NCI-H345 (cell line): ENCODE data around the gene ACSM2B.
A peak's percentile ranks its signal among the peaks of the same experiment; 100 is the strongest.
"Not testable (repeated sequence)": the region's sequence is repeated elsewhere in the genome, so short reads cannot be mapped to it uniquely, and the experiment has no call there.

Experiments used
- DNase-seq: peaks from one replicate; lab custom pipeline; 2025; lab: John Stamatoyannopoulos, UW

ACSM2B gene

DNA sequence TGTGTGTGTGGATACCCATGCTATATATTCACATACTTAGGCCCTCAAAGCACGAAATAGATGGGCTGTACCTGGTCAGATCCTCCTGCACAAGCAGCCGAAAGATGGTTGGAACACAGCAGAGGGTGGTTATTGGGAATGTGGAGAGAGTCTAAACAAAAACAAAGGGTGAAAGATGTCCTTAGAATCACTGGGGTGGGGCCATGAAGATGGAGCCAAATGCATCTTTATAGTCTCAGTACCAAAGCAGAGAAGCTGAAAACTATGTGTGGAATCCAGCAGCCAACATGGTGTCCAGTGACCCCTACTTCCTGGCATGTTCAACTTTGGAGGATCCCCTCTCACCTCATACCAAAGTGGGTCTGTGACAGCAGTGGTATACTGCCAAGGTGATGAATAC, 19.5 kb upstream of the ACSM2B start:
- DNase-seq, result not testable (repeated sequence)

DNA sequence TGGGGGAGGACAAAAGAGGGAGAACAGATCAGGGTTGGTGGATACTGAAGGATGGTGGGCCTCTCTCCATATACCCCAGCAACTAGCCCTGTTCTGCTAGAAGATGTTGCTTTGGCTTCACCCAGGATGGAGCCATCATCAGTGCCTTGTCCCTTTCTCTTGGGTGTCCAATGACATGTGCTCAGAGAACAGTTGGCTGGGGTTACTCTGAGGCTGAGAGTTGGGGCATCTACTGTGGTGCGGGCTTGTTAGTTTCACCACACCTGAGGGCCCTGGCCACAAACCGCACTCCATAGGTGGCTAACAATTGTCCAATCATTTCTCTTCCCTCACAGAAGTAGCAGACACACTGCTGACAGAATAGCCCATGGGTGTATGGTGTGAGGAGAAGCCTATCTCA, 18.9 kb upstream of the ACSM2B start:
- DNase-seq, result not testable (repeated sequence)

DNA sequence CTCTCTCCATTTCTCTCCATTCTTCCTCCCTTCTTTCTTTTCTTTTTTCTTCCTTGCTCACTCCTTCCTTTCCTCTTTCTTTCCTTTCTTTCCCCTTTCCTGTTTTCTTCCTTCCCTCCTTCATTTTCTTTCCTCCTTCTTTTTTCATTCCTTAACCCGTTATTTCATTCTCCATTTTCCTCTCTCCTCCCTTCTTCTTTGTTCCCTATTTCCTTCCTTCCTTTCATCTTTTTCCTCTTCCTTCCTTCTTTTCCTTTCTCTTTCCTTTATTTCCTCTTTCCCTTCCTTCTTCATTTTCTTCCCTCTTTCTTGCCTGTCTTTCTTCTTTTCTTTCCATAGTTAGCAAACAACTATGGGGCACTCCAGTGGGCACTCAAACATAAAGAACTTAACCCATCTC, 16.6 kb upstream of the ACSM2B start:
- not testable (repeated sequence) for DNase-seq

DNA sequence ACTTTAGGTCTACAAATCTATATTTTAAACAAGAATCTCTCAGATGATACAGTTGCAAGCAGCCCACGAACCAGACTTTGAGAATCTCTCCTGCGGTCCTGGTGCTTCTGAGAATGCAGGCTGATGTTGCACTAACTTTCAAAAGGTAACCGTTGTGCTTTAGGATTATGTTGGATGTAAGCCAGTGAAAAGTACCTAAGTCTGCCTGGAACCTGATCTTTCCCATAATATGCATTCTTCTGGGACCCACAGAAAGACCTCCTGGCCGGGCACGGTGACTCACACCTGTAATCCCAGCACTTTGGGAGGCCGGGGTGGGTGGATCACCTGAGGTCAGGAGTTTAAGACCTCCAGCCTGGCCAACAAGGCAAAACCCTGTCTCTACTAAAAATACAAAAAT, 13.3 kb upstream of the ACSM2B start:
- not testable (repeated sequence) for DNase-seq

DNA sequence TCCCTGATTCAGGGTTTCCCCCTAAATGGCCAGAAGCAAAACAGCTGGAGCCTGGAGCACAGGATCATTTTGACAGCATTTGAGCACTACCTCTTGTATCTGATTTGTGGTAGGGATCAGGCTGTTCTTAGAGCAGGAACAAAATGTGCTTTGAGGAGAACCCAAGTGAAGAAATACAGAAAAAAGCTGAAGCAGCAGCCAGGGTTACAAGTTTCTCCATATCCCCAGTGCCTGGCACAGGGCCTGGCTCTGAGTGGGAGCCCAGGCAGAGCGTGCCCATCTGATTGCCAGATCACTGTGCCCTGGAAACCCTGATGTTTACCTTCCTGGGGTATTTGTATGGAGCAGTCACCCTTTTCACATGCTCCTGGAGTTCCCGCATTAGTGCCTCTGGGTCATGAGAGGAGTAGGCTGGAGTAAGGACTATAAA, 11.5 kb upstream of the ACSM2B start:
- not testable (repeated sequence) for DNase-seq

DNA sequence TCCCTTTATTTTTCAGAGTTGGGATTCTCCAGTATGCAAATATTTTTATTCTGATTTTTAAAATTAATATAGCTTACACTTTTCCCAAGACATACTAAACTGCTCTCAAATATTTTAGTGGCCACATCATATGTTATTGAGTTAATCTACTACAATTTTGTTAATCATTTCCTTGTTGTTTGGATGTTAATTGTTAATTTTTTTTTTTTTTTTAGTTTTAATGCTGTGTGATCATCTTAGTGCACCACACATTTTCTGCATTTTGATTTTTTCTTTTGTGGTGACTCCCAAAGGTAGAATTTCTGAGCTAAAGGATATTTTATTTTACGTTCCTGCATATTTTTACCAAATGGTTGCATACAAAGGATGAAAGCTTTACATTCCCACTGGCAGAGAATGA, 10.5 kb upstream of the ACSM2B start:
- not testable (repeated sequence) for DNase-seq

DNA sequence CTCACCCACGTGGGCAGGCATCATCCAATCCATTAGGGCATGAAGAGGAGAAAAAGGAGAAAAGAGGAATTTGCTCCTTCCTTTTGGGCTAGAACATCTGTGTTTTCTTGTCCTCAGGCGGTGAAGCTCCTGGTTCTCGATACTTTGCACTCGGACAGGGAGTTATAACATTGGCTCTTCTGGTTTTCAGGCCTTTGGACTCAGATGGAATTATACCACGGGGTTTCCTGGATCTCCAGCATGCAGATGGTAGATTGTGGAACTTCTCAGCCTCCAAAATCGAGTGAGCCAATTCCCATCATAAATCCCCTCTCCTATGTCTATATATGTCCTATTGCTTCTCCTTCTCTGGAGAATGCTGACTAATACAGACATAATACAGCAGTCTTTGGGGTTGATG, 9.9 kb upstream of the ACSM2B start:
- not testable (repeated sequence) for DNase-seq

DNA sequence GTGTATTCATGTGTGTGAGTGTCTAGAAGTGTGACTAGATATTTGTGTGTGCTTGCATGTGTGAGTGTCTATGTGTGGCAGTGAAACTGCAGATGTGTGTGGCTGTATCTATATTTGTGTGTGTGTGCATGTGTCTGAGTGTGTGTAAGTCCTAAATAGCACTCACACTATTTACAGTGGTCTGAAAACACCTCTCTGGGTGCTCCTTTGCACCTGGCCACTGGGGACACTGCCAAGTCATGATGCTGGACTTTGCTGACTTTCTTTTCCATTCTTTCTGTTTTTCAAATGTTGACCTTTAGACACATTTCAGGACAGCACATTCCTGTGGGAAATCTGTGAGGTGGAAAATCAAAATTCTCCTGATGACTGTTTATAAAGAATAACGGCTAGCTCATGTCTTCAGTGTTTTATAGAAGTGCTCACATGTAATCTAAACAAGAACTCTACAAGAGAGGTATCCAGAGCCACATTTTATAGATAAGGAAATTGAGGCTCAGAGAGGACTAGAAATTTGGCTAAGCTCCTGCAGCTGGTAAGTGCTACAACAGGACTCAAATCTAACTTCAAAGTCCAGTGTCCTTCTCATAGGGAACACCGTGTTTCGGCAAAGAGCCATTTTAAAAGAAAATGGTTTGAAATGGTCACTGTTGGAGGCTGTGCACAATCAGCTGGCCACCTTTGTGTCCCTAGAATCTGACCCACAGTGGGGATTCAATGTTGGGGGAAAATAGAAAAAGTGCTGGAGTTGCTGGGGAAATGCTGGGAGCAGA, 4.5 kb upstream of the ACSM2B start:
- not testable (repeated sequence) for DNase-seq

DNA sequence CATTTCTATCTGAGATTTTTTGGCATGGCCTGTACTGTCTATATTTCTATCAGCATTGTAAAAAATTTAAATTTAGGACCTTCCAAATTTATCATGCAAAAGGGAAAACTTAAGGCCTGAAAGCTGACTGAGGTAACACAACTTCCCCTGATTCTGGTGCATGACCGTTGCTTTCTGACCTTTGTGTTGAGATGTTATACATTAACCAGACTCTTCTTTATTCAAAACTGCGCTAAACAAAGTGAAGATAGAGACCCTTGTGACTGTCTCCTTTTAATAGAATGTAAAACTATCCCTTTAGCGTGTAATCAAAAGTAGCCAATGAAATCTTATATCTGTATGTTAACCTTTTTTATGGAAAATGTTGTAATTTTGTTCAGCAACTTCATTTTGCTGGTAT, 1.9 kb upstream of the ACSM2B start:
- not testable (repeated sequence) for DNase-seq

DNA sequence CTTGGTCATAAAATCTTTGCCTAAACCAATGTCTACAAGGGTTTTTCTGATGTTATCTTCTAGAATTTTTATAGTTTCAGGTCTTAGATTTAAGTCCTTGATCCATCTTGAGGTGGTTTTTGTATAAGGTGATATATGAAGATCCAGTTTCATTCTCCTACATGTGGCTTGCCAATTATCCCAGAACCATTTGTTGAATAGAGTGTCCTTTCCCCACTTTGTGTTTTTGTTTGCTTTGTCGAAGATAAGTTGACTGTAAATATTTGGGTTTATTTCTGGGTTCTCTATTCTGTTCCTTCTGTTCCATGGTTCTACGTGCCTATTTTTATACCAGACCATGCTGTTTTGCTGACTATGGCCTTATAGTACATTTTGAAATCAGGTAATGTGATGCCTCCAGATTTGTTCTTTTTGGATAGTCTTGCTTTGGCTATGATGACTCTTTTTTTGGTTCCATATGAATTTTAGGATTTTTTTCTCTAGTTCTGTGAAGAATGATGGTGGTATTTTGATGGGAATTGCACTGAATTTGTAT, 7.0 kb downstream of the ACSM2B start:
- DNase-seq, result not testable (repeated sequence)

DNA sequence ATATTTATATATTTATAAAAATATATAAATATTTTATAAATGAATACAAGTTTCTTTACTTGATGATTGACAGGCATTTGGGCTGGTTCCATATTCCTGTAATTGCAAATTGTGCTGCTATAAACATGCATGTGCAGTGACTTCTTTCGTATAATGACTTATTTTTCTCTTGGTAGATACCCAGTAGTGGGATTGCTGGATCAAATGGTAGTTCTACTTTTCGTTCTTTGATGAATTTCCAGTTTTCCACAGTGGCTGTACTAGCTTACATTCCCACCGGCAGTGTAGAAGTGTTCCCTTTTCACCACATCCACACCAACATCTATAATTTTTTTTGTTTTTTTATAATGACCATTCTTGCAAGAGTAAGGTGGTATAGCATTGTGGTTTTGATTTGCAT, 7.8 kb downstream of the ACSM2B start:
- DNase-seq, result no peak

DNA sequence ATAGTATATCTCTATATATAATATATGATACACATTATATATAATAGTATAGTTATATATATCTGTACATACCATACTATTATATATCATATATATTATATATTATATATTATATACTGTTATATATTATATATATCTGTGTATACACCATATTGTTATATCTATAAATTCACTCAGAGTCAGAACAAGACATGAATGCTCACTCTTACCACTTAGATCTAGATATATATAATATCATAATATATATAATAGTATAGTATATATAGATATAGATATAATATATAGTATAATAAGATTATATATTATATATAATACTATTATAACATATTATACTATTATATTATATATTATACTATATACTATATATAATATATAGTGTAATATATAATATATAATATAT, 9.3 kb downstream of the ACSM2B start:
- no peak for DNase-seq

DNA sequence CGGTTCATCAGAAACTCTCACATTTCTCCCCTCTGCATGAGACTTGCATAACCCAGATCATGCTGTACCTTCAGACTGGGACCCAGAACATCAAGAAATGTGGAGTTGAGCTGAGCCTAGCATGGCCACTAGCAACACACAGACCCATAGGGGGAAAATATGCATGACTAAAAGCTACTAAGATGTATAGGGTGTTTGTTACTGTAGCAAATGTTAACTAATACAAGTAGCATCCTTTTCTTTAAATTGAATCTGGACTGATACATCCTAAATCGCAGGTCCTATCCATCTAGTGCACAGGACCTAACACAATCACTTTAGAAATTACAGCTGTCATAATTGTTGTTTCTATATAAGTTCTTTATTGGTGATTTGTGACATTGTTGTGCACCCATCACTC, 10.8 kb downstream of the ACSM2B start:
- DNase-seq, result not testable (repeated sequence)

DNA sequence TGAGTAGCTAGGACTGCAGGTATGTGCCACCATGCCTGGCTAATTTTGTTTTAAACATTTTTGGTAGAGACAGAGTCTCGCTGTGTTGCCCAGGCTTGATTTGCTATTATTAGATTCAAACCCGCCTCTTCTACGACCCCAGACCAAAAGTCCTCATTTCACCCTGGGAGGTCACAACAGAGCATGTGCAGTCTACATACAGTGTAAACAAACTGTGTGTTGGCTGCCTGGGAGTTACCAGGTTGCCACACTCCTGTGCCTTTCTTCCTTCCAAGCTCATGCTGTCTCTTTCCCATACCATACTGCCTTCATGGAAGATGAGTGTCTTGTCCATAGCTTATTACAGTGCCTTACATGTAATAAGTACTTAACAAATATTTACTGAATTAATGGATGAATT, 11.9 kb downstream of the ACSM2B start:
- DNase-seq, result not testable (repeated sequence)

DNA sequence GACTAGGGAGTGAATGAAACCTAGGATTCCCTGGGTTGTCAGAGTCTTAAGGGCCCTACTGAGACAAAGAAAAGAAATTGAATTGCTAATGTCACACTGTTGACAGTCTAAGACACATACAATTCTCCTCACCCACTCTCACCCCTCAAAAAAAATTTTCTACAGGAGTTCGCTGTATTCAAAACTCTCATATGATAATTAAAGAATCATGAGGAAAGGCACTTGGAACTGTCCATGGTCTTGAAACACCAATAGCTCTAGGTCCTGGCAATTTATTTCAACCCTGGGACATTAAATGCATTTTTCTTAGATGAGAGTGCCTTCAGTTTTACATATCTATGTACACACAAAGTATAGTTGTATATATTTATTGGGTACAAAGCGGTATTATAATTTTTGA, 20.5 kb downstream of the ACSM2B start:
- DNase-seq, result not testable (repeated sequence)

DNA sequence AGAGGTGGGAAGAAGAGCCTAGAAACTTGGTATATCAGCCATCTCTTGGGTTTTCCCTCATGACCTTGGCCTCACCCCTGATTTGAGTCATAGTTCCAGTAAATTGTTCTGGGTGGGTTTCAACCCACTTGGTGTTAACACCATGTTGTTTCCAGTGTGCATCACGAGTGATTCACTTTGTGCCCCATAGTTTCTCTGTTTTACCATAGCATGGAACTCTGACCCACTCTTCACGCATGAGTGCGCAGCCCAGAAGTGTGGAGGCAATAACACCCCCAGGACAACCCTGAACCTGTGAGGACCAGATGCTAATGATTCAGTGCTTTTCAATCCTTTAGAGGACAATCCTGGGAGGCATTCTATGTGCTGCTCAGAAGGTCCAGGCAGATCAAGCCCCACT, 21.5 kb downstream of the ACSM2B start:
- DNase-seq, result not testable (repeated sequence)

DNA sequence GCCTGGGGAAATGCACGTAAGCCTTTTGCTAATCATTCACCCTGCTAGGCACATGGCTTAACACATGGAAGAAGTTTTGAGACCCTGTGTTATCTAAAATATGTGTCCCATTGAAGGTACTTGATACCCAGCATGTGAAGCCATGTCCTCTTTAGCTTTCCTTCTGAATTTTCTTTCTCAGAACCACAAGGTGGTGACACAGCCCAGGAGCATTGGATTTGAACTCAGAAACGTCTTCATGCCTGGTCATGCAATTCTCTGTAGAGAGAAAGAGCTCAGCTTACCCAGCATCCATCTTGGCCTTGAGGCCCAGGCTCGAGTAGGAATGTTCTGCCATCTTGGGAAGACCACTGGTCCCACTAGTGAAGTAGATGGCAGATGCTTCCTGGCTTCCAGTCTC, 22.7 kb downstream of the ACSM2B start:
- peak; percentile 2 for DNase-seq

DNA sequence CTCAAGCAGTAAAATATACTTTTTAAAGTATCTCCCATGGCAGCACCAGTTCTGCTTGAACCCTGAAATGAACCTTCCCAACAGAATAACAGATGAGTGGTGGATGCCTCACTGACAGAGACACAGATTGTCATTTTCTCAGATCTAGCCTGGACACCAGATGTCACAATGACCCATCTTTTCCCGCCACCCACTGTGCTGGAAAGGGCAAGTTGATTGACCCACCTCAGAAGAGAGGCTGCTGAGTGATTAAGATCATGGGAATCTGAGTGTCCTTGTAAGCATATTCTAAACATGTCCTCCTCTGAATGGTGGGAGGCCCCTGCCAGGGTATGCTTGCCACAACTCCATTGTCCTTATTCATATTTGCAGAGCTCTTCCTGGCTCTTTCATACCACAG, 29.2 kb downstream of the ACSM2B start:
- not testable (repeated sequence) for DNase-seq

DNA sequence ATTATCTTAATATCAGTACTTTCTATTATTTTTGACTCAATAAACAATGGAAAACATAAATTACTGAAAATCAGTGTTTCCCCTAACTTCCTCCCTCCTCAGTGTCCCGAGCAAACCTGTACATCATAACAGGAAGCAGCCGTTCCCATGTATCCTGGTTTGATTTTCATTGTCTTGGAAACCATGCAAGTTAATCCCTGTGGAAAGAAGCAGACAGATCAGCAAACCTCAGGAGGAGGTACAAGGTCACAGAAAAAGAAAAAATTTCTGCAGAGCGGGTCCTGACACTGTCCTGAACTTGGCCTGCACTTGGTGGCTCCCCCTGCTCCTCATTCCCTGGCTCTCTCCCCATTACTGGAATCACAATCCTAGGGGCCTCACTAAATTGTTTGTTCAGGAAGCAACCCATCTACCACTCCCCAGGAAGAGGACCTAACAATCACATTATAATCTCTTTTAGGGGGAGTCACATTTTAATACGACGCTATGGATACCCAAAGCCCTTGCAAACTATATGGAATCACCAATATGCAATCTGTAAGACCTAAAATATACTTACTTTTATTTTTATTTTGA, 29.8 kb downstream of the ACSM2B start:
- not testable (repeated sequence) for DNase-seq

DNA sequence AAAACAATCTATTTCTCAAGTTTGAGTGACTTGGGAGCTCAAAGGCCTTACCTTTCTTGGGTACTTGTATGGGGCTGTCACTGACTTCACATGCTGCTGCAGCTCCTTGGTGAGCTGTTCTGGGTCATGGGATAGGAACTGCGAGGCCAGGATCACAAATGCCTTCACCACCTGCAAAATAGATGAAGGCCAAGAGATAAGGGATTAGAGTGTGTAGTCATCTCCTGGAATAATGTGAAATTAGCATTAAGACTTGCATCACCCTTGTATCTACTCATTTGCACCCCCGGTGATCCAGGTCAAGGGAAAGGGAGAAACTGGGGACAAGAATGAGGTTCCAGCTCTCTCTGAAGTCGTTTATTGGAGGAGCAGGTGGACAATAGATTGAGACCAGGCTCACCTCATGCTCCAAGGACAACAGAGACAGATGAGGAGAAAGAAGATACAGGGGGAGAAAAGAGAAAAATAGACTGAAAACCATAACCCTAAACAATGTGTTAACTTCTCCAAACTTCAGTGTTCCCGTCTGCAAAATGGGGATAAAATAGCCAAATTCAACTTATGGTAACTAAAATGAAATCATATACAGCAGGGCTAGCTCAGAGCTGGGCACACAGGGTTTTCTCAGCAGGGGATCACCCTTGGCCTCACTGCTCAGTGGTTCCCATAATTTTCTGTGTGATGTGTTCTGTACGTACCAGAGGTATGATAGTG, 35.4 kb downstream of the ACSM2B start:
- DNase-seq, result not testable (repeated sequence)

DNA sequence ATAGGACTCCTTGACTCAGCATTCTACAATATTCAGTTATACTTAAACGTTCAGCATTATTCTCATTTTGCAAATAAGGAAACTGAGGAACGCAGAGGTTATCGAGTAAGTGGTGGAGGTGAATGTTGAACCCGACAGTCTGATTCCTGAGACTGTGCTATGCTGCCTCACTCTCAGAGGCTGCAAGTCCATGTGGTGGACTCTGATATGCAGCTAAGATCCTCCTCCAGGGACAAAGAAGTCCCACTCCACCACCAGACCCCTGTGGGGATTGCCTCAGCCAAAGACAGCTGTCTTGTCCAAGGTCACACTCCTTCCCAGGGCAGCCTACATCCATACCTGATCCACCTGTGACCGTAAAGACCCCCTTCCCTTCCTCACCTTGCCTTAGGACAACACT, 37.5 kb downstream of the ACSM2B start:
- DNase-seq, result no peak

DNA sequence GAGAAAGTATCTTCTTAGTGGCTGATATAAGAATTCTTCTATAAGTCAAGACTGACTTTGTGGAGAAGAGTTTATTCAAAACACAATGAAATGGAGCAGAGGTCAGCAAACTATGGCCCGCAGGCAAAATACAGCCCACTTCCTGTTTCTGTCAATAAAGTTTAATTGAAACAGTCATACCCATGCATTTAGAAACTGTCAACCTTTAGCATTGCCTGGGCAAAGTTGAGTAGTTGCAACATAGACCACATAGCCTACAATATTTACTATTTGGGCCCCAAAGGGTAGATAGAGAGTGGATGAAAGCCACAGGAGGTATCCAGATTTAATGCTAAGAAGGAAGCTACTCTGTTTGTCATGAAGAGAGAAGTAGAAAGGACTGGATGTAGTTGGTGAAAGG, 38.0 kb downstream of the ACSM2B start:
- DNase-seq, result no peak

DNA sequence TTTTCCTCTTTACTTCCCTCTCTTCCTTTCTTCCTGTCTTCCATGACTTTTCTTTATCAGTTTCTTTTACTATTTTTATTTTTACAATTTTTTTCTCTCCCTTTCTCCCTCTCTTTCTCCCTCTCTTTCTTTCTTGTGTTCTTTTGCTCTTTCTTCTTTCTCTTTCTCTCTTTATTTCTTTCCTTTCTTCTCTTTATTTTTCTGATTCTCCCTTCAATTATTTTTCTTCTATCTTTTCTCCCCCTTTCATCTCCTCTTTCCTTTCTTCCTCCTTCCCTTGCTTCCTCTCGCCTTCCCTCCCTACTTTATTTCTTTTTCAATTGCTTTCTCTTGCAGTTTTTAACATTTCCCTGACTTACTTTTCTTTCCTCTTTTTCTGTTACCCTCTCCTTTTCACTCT, 39.5 kb downstream of the ACSM2B start:
- DNase-seq, result not testable (repeated sequence)
